Muscle of leg (tissue), 16 donors: Measurements from ENCODE around the gene GFI1B. TPM values are rescaled to one million over a fixed set of nuclear protein-coding genes. Genes with fewer than 3 reads are reported as not detected.
A peak's percentile ranks its signal among the peaks of the same experiment; 100 is the strongest.

Source experiments
- DNase-seq: peaks from one replicate; pipeline ENCODE4 v3.0.0; 2013
- H3K27ac ChIP-seq: one replicate; pipeline ENCODE4 v1.5.1; 2013; ENCODE audit warnings: mild to moderate bottlenecking, low read length, control low read depth
- H3K27me3 ChIP-seq: one replicate; pipeline ENCODE4 v1.6.1; 2013; ENCODE audit warnings: low read length; ENCODE audit not compliant: control insufficient read depth, insufficient read depth
- H3K36me3 ChIP-seq: one replicate; pipeline ENCODE4 v1.6.1; 2013; ENCODE audit warnings: low read length; ENCODE audit not compliant: control insufficient read depth, insufficient read depth
- H3K4me1 ChIP-seq: one replicate; pipeline ENCODE4 v1.6.1; 2013; ENCODE audit warnings: low read length; ENCODE audit not compliant: control insufficient read depth, insufficient read depth
- H3K4me3 ChIP-seq: one replicate; pipeline ENCODE4 v1.5.1; 2013; ENCODE audit warnings: low read length, control low read depth
- H3K9me3 ChIP-seq: replicated peaks from 2 replicates; pipeline ENCODE4 v1.6.1; 2013; ENCODE audit warnings: low read depth, low read length; ENCODE audit not compliant: control insufficient read depth
- WGBS: methylation state at CpG from one replicate; pipeline ENCODE4 v1.1.5; 2013; ENCODE audit warnings: missing lambda C conversion rate; ENCODE audit not compliant: insufficient coverage; 5-methylcytosine and 5-hydroxymethylcytosine counted together
- long read RNA-seq, 11 donors: transcript quantifications; one replicate each; lab custom pipeline, GENCODE V29; 2026
- polyA plus RNA-seq, 8 donors: library from polyadenylated mRNA; unstranded; fragments of 120-200 nt; gene quantifications; one replicate each; pipeline versions ENCODE4 v1.2.1 to v1.2.3, GENCODE V29; 2013; ENCODE audit warnings: inconsistent platforms in 1 of 8, low replicate concordance in 1 of 8; ENCODE audit not compliant: insufficient read length in 8 of 8, insufficient read depth in 1 of 8
- total RNA-seq: library from RNA; stranded (reverse); fragments of 120-200 nt; gene quantifications from one replicate; pipeline ENCODE4 v1.2.4, GENCODE V29; 2013

Gene GFI1B
- total RNA-seq: 0.13 TPM
- polyA plus RNA-seq: 1 to 10 TPM in 1 of 8 donors, under 1 TPM in 7; 0.30 to 1.1 (median 0.67) TPM
- long read RNA-seq, donor 1: 0 reads
- long read RNA-seq, donor 2: 0 reads
- long read RNA-seq, donor 3: 0 reads
- long read RNA-seq, donor 4: 0 reads
- long read RNA-seq, donor 5: 0 reads
- long read RNA-seq, donor 6: 0 reads
- long read RNA-seq, donor 7: 0 reads
- long read RNA-seq, donor 8: 0 reads
- long read RNA-seq, donor 9: 0 reads
- long read RNA-seq, donor 10: 0 reads
- long read RNA-seq, donor 11: 0 reads

- DNase-seq: no peak
- no peaks in the 10 kb centered on the region for H3K36me3 ChIP-seq
- peaks cover 2% of the 10 kb centered on the region for H3K4me1 ChIP-seq
- no peak within 1 kb of the TSS for H3K4me3 ChIP-seq
- peaks cover 39% of the 10 kb centered on the region for H3K27me3 ChIP-seq
- 22% methylated on average over 26 of the region's 26 CpGs for WGBS
- no peaks in the 10 kb centered on the region for H3K9me3 ChIP-seq
- H3K27ac ChIP-seq: no peak within 1 kb of the TSS
Measured at GRCh38 chr9:132978451-132979131, at the start of gene GFI1B. TSS of gene GFI1B (plus strand) at chr9:132978694. CDS start at chr9:132986679, 7,985 bp downstream.

- H3K9me3 ChIP-seq: no peaks in the 10 kb centered on the region
- WGBS: no CpG with 5 or more reads among the region's 9 CpGs
- peaks cover 3% of the 10 kb centered on the region for H3K4me1 ChIP-seq
- no peak for DNase-seq
- peaks cover 19% of the 10 kb centered on the region for H3K36me3 ChIP-seq
- no peaks in the 10 kb centered on the region for H3K27me3 ChIP-seq
- no peak overlapping the region for H3K4me3 ChIP-seq
- no peak overlapping the region for H3K27ac ChIP-seq
Measured at GRCh38 chr9:132931178-132931735, 47.2 kb upstream of the GFI1B start.

- no peak for DNase-seq
- H3K36me3 ChIP-seq: peaks cover 8% of the 10 kb centered on the region
- no peak overlapping the region for H3K4me3 ChIP-seq
- no peak overlapping the region for H3K27ac ChIP-seq
- no peaks in the 10 kb centered on the region for H3K27me3 ChIP-seq
- 83% methylated on average over 1 of the region's 6 CpGs for WGBS
- H3K4me1 ChIP-seq: peaks cover 3% of the 10 kb centered on the region
- H3K9me3 ChIP-seq: no peaks in the 10 kb centered on the region
Measured at GRCh38 chr9:132935026-132935425, 43.5 kb upstream of the GFI1B start.

- Histone ChIP-seq H3K27ac (no peak overlapping the region), H3K27me3 (no peaks in the 10 kb centered on the region), H3K4me1 (peaks cover 3% of the 10 kb centered on the region), H3K4me3 (no peak overlapping the region), H3K36me3 (peaks cover 7% of the 10 kb centered on the region), H3K9me3 (no peaks in the 10 kb centered on the region)
- WGBS: no CpG with 5 or more reads among the region's 7 CpGs
- DNase-seq: no peak
Measured at GRCh38 chr9:132937463-132937901, 41.0 kb upstream of the GFI1B start.

- Histone ChIP-seq H3K4me1 (peaks cover 11% of the 10 kb centered on the region), H3K4me3 (no peak overlapping the region), H3K27ac (no peak overlapping the region), H3K9me3 (no peaks in the 10 kb centered on the region), H3K27me3 (no peaks in the 10 kb centered on the region), H3K36me3 (peaks cover 4% of the 10 kb centered on the region)
- DNase-seq: no peak
- WGBS: no CpG with 5 or more reads among the region's 1 CpG
Measured at GRCh38 chr9:132939169-132939568, 39.3 kb upstream of the GFI1B start.

- Histone ChIP-seq H3K36me3 (no peaks in the 10 kb centered on the region), H3K27me3 (no peaks in the 10 kb centered on the region), H3K4me3 (no peak overlapping the region), H3K9me3 (no peaks in the 10 kb centered on the region), H3K27ac (no peak overlapping the region), H3K4me1 (peaks cover 28% of the 10 kb centered on the region)
- no peak for DNase-seq
- no CpG with 5 or more reads among the region's 5 CpGs for WGBS
Measured at GRCh38 chr9:132942541-132943182, 35.8 kb upstream of the GFI1B start.

GRCh38 chr9:132943651-132944293 is 34.7 kb upstream of the GFI1B start:
- 0% methylated on average over 16 of the region's 25 CpGs for WGBS
- Histone ChIP-seq H3K36me3 (no peaks in the 10 kb centered on the region), H3K9me3 (no peaks in the 10 kb centered on the region), H3K27ac (peak overlapping the region; percentile 100), H3K27me3 (no peaks in the 10 kb centered on the region), H3K4me3 (peak overlapping the region; percentile 100), H3K4me1 (peaks cover 28% of the 10 kb centered on the region)
- DNase-seq: no peak

- H3K27me3 ChIP-seq: no peaks in the 10 kb centered on the region
- under 1% methylated on average over 45 of the region's 72 CpGs for WGBS
- peaks cover 28% of the 10 kb centered on the region for H3K4me1 ChIP-seq
- no peaks in the 10 kb centered on the region for H3K36me3 ChIP-seq
- H3K9me3 ChIP-seq: no peaks in the 10 kb centered on the region
- H3K4me3 ChIP-seq: peak within 1 kb of the TSS; percentile 100
- peak; percentile 99 for DNase-seq
- peak within 1 kb of the TSS; percentile 100 for H3K27ac ChIP-seq
Measured at GRCh38 chr9:132944294-132945185, 34.0 kb upstream of the GFI1B start, which contains the start of gene TSC1. TSS of gene TSC1 (minus strand) at chr9:132944616. CDS start at chr9:132928872, 15,744 bp downstream.
